T-helper 17 cell (primary cell): Measurements from ENCODE around the gene PARD3B. TPM values are rescaled to one million over a fixed set of nuclear protein-coding genes. Genes with fewer than 3 reads are reported as not detected.

Experiments used
- ATAC-seq: fragments of 150-1000 bp; cut with Tn5 transposase; 2 replicates; pipeline ENCODE4 v1.10.0; 2021; ENCODE audit warnings: mild to moderate bottlenecking, moderate library complexity
- DNase-seq, 3 donors: peaks; one replicate each; pipeline versions ENCODE4 v3.0.0 to v3.0.0-alpha.2; 2020 to 2021
- H3K9me3 ChIP-seq: one replicate; pipeline ENCODE4 v1.7.0; 2013; ENCODE audit warnings: low read length, mild to moderate bottlenecking; ENCODE audit not compliant: control insufficient read depth, poor library complexity, severe bottlenecking
- H3K27ac Mint-ChIP-seq: one replicate; pipeline ENCODE4 v1.8.0; 2022; ENCODE audit warnings: mild to moderate bottlenecking, moderate library complexity, mixed read lengths
- H3K27me3 Mint-ChIP-seq: one replicate; pipeline ENCODE4 v1.8.0; 2022; ENCODE audit warnings: mixed read lengths
- H3K36me3 Mint-ChIP-seq: one replicate; pipeline ENCODE4 v1.8.0; 2022; ENCODE audit warnings: low read depth, mixed read lengths
- H3K4me1 Mint-ChIP-seq: one replicate; pipeline ENCODE4 v1.8.0; 2022; ENCODE audit warnings: mild to moderate bottlenecking, mixed read lengths
- H3K4me3 Mint-ChIP-seq: one replicate; pipeline ENCODE4 v1.8.0; 2022; ENCODE audit warnings: mild to moderate bottlenecking, moderate library complexity, mixed read lengths
- total RNA-seq, 4 donors: library from RNA in 2 of 4; stranded (reverse) in 2 of 4; gene quantifications; one replicate each; pipeline ENCODE4 v1.2.3 and lab custom pipeline; 2022 to 2026

PARD3B gene
- total RNA-seq, 2 donors from 2014 or later, result 1.5 to 3.0 TPM

GRCh38 chr2:204663816-204664425, 118.6 kb downstream of the PARD3B start:
- ATAC-seq (no peak), DNase-seq (no peak)
- peaks cover 6% of the 10 kb centered on the region for H3K27me3 Mint-ChIP-seq
- no peak overlapping the region for H3K4me3 Mint-ChIP-seq
- H3K27ac Mint-ChIP-seq, result no peak overlapping the region
- no peaks in the 10 kb centered on the region for H3K9me3 ChIP-seq
- no peaks in the 10 kb centered on the region for H3K36me3 Mint-ChIP-seq
- no peaks in the 10 kb centered on the region for H3K4me1 Mint-ChIP-seq

GRCh38 chr2:204664708-204665121, 119.4 kb downstream of the PARD3B start:
- H3K27me3 Mint-ChIP-seq, result peaks cover 6% of the 10 kb centered on the region
- H3K36me3 Mint-ChIP-seq, result no peaks in the 10 kb centered on the region

GRCh38 chr2:204665207-204665606, 119.9 kb downstream of the PARD3B start:
- no peaks in the 10 kb centered on the region for H3K9me3 ChIP-seq
- Mint-ChIP-seq H3K36me3 (no peaks in the 10 kb centered on the region), H3K27ac (no peak overlapping the region), H3K4me3 (no peak overlapping the region), H3K27me3 (peaks cover 6% of the 10 kb centered on the region), H3K4me1 (no peaks in the 10 kb centered on the region)
- ATAC-seq, result no peak
- no peak for DNase-seq

More at GRCh38 chr2:204664708-204665121, 119.4 kb downstream of the PARD3B start:
- Mint-ChIP-seq H3K4me3 (no peak overlapping the region), H3K27ac (no peak overlapping the region), H3K4me1 (no peaks in the 10 kb centered on the region)
- no peaks in the 10 kb centered on the region for H3K9me3 ChIP-seq
- DNase-seq (no peak), ATAC-seq (no peak)

- ATAC-seq, result no peak
- no peaks in the 10 kb centered on the region for H3K4me1 Mint-ChIP-seq
- H3K4me3 Mint-ChIP-seq, result no peak overlapping the region
- no peak overlapping the region for H3K27ac Mint-ChIP-seq
- peaks cover 8% of the 10 kb centered on the region for H3K27me3 Mint-ChIP-seq
- H3K9me3 ChIP-seq, result no peaks in the 10 kb centered on the region
- no peak for DNase-seq
- no peaks in the 10 kb centered on the region for H3K36me3 Mint-ChIP-seq
Observed at GRCh38 chr2:204665771-204666170, 120.5 kb downstream of the PARD3B start.

GRCh38 chr2:204667990-204668389, 122.7 kb downstream of the PARD3B start:
- no peak for DNase-seq

GRCh38 chr2:204669382-204669781, 124.1 kb downstream of the PARD3B start:
- no peaks in the 10 kb centered on the region for H3K9me3 ChIP-seq
- no peaks in the 10 kb centered on the region for H3K4me1 Mint-ChIP-seq
- DNase-seq (no peak), ATAC-seq (no peak)
- no peak overlapping the region for H3K4me3 Mint-ChIP-seq
- H3K36me3 Mint-ChIP-seq, result no peaks in the 10 kb centered on the region
- no peak overlapping the region for H3K27ac Mint-ChIP-seq
- peaks cover 13% of the 10 kb centered on the region for H3K27me3 Mint-ChIP-seq

More at GRCh38 chr2:204667990-204668389, 122.7 kb downstream of the PARD3B start:
- no peaks in the 10 kb centered on the region for H3K36me3 Mint-ChIP-seq
- H3K4me3 Mint-ChIP-seq, result no peak overlapping the region
- no peak overlapping the region for H3K27ac Mint-ChIP-seq
- H3K4me1 Mint-ChIP-seq, result no peaks in the 10 kb centered on the region
- no peaks in the 10 kb centered on the region for H3K9me3 ChIP-seq
- H3K27me3 Mint-ChIP-seq, result peaks cover 13% of the 10 kb centered on the region
- ATAC-seq, result no peak

GRCh38 chr2:204670124-204670523, 124.8 kb downstream of the PARD3B start:
- H3K27me3 Mint-ChIP-seq, result peaks cover 13% of the 10 kb centered on the region
- no peak for DNase-seq
- no peak overlapping the region for H3K27ac Mint-ChIP-seq
- no peaks in the 10 kb centered on the region for H3K9me3 ChIP-seq
- H3K4me1 Mint-ChIP-seq, result no peaks in the 10 kb centered on the region
- H3K36me3 Mint-ChIP-seq, result no peaks in the 10 kb centered on the region
- no peak overlapping the region for H3K4me3 Mint-ChIP-seq
- no peak for ATAC-seq

GRCh38 chr2:204670756-204671155, 125.5 kb downstream of the PARD3B start:
- no peak for DNase-seq
- ATAC-seq, result no peak
- Mint-ChIP-seq H3K27ac (no peak overlapping the region), H3K4me1 (no peaks in the 10 kb centered on the region), H3K36me3 (no peaks in the 10 kb centered on the region), H3K27me3 (peaks cover 13% of the 10 kb centered on the region), H3K4me3 (no peak overlapping the region)
- no peaks in the 10 kb centered on the region for H3K9me3 ChIP-seq

GRCh38 chr2:204672772-204673171, 127.5 kb downstream of the PARD3B start:
- Mint-ChIP-seq H3K27ac (no peak overlapping the region), H3K27me3 (peaks cover 13% of the 10 kb centered on the region), H3K36me3 (no peaks in the 10 kb centered on the region), H3K4me1 (no peaks in the 10 kb centered on the region), H3K4me3 (no peak overlapping the region)
- no peaks in the 10 kb centered on the region for H3K9me3 ChIP-seq
- no peak for DNase-seq
- ATAC-seq, result no peak

GRCh38 chr2:204673877-204674276, 128.6 kb downstream of the PARD3B start:
- Mint-ChIP-seq H3K27ac (no peak overlapping the region), H3K36me3 (no peaks in the 10 kb centered on the region), H3K4me1 (no peaks in the 10 kb centered on the region), H3K4me3 (no peak overlapping the region), H3K27me3 (peaks cover 7% of the 10 kb centered on the region)
- DNase-seq, result no peak
- ATAC-seq, result no peak
- H3K9me3 ChIP-seq, result no peaks in the 10 kb centered on the region

GRCh38 chr2:204678031-204678430, 132.8 kb downstream of the PARD3B start:
- Mint-ChIP-seq H3K4me1 (no peaks in the 10 kb centered on the region), H3K4me3 (no peak overlapping the region), H3K27me3 (no peaks in the 10 kb centered on the region), H3K36me3 (no peaks in the 10 kb centered on the region), H3K27ac (no peak overlapping the region)
- ATAC-seq (no peak), DNase-seq (peak in 1 of 3 donors; percentile 7)
- H3K9me3 ChIP-seq, result no peaks in the 10 kb centered on the region

GRCh38 chr2:204680576-204680975, 135.3 kb downstream of the PARD3B start:
- DNase-seq (no peak), ATAC-seq (no peak)
- H3K4me3 Mint-ChIP-seq, result no peak overlapping the region
- no peaks in the 10 kb centered on the region for H3K36me3 Mint-ChIP-seq
- no peaks in the 10 kb centered on the region for H3K9me3 ChIP-seq
- no peaks in the 10 kb centered on the region for H3K27me3 Mint-ChIP-seq
- H3K4me1 Mint-ChIP-seq, result no peaks in the 10 kb centered on the region
- no peak overlapping the region for H3K27ac Mint-ChIP-seq

- Mint-ChIP-seq H3K4me1 (no peaks in the 10 kb centered on the region), H3K27ac (no peak overlapping the region)
Observed at GRCh38 chr2:204681412-204681811, 136.1 kb downstream of the PARD3B start.

GRCh38 chr2:204683384-204683783, 138.1 kb downstream of the PARD3B start:
- H3K36me3 Mint-ChIP-seq, result no peaks in the 10 kb centered on the region
- ATAC-seq, result no peak
- H3K27me3 Mint-ChIP-seq, result no peaks in the 10 kb centered on the region
- no peaks in the 10 kb centered on the region for H3K9me3 ChIP-seq
- no peak for DNase-seq
- no peaks in the 10 kb centered on the region for H3K4me1 Mint-ChIP-seq
- H3K27ac Mint-ChIP-seq, result no peak overlapping the region
- no peak overlapping the region for H3K4me3 Mint-ChIP-seq

More at GRCh38 chr2:204681412-204681811, 136.1 kb downstream of the PARD3B start:
- H3K4me3 Mint-ChIP-seq, result no peak overlapping the region
- DNase-seq (no peak), ATAC-seq (no peak)
- H3K36me3 Mint-ChIP-seq, result no peaks in the 10 kb centered on the region
- no peaks in the 10 kb centered on the region for H3K9me3 ChIP-seq
- no peaks in the 10 kb centered on the region for H3K27me3 Mint-ChIP-seq
